ENCODE results near the gene FRY.

FRY gene

DNA sequence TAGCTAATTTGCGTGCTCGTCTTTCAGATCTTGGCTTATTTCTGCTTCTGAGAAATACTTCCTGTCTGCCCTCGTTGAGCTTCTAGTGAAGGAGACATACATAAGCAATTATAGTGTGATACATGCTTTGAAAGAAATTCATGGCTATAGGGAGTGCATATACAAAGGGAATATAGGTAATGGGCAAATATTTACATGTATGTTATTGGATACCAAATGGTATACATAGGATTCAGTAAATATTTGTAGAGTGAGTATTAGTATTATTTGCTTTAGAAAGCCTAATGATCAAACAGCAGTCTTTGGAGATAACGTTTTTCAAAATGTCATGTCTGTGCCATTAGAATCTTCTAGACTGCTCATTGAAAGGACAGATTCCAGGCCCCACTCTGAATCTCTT, 289.0 kb downstream of the FRY start:
- no peak overlapping the region for H3K4me3 ChIP-seq (ENCODE audit: low read depth, low read length)
- DNase-seq (ENCODE audit: low read depth) = no peak
- no peak for TF ChIP-seq CTCF (IDR thresholded peaks at IDR 0.05; ENCODE audit: insufficient read depth, low read depth, low read length, missing control alignments)

DNA sequence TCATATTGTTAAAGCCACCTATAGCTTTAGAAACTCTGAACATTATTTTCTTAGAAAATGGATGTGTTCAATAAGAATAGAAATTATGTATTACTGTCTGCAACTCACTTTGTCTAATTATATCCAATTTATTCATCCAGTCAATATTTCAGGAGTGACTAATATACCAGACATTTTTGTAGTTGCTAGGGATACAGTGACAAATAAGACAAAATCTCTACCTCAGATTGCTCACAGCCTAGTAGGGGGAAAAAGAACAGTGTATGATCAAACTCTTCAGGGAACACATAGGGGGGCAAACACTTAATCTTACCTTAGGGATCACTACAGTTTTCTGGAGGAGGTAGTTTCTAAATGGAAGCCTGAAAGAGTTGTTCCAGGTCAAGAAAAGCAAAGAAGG, 292.3 kb downstream of the FRY start:
- no peak for TF ChIP-seq CTCF (IDR thresholded peaks at IDR 0.05; ENCODE audit: insufficient read depth, low read depth, low read length, missing control alignments)
- DNase-seq (ENCODE audit: low read depth) = no peak

DNA sequence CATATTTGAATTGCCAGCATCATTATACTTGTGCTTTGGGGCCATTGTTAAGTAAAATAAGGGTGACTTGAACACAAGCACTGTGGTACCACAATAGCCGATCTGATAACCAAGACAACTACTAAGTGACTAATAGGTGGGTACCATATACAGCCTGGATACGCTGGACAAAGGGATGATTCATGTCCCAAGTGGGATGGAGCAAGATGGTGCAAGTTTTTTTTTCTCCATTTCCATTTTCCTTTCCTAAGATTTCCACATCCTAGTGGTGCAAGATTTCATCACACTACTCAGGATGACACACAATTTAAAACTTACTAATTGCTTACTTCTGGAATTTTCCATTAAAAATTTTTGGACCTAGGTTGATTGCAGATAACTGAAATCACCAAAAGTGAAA, 298.9 kb downstream of the FRY start:
- no peak for DNase-seq (ENCODE audit: low read depth)
- TF ChIP-seq CTCF (IDR thresholded peaks at IDR 0.05; ENCODE audit: insufficient read depth, low read depth, low read length, missing control alignments) = no peak
- no peak overlapping the region for H3K4me3 ChIP-seq (ENCODE audit: low read depth, low read length)

More for the DNA sequence above, 292.3 kb downstream of the FRY start:
- H3K4me3 ChIP-seq (ENCODE audit: low read depth, low read length) = no peak overlapping the region

DNA sequence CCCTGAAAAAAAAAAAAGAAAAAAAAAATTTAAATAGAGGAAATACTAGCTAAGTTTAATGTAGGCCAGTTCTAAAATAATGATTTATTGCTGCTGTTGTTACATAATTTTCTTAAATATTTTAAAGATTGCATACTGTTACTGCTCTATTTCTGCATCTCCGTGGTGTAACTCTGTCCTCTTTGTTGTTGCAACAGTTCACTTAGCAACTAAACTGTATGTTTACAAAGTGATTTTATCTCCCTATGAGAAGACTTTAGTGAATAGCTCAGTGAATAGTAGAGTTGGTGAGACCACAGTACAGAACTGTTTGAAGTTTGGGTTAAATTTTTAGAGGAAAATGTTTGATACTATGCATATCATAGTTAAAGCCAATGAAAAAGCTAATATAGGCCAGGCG, 303.1 kb downstream of the FRY start:
- no peak for DNase-seq (ENCODE audit: low read depth)
- no peak for TF ChIP-seq CTCF (IDR thresholded peaks at IDR 0.05; ENCODE audit: insufficient read depth, low read depth, low read length, missing control alignments)
- H3K4me3 ChIP-seq (ENCODE audit: low read depth, low read length) = no peak overlapping the region

DNA sequence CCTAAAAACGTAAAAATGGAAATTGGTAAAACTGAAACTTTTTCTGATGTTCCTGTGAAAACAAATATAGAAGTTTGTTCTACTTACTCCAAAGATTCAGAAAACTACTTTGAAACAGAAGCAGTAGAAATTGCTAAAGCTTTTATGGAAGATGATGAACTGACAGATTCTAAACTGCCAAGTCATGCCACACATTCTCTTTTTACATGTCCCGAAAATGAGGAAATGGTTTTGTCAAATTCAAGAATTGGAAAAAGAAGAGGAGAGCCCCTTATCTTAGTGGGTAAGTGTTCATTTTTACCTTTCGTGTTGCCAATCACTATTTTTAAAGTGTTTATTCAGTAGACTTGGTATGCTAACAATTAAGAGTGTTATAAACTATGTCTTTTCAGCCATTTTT, 309.3 kb downstream of the FRY start:
- no peak for TF ChIP-seq CTCF (IDR thresholded peaks at IDR 0.05; ENCODE audit: insufficient read depth, low read depth, low read length, missing control alignments)
- no peak overlapping the region for H3K4me3 ChIP-seq (ENCODE audit: low read depth, low read length)
- DNase-seq (ENCODE audit: low read depth) = no peak

DNA sequence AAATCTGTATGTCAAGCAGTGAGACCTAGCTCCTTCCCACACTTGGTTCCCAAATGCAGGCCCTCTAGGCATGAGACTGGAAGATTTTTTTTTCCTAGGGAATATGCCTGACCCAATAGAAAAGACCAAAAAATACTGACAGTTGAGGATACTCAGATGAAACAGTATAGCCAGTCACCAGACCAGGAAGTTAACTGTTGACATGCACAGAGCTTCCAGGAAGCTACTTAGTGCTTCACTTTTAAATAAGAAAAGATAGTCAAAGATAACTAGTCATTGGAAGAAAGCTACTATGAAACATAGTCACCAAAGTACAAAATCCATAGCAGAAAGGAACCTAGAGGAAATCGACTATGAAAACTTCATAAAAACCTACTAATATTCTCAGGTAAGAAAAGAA, 316.1 kb downstream of the FRY start:
- DNase-seq (ENCODE audit: low read depth) = no peak
- TF ChIP-seq CTCF (IDR thresholded peaks at IDR 0.05; ENCODE audit: insufficient read depth, low read depth, low read length, missing control alignments) = no peak
- H3K4me3 ChIP-seq (ENCODE audit: low read depth, low read length) = no peak overlapping the region
